IMR-90 (cell line): ENCODE data around the gene COMMD1. TPM values are rescaled to one million over a fixed set of nuclear protein-coding genes. Genes with fewer than 3 reads are reported as not detected.

Source experiments
- ATAC-seq: fragments of 200-7000 bp; cut with Tn5 transposase; 2 replicates; pipeline ENCODE4 v1.9.1; 2020; ENCODE audit warnings: low read depth, mild to moderate bottlenecking, moderate library complexity
- BruUV-seq: library from RNA; stranded (reverse); fragments of 400-500 nt; replicated peaks from 2 replicates; lab custom pipeline; 2021; lab: Mats Ljungman, UMichigan
- CTCF ChIA-PET: fragments of 300-600 bp; formaldehyde crosslinking; extraction: SDS; loops from one replicate; lab custom pipeline; 2021; ENCODE audit warnings: antibody characterized with exemption; lab: Yijun Ruan, JAX
- POLR2A ChIA-PET: fragments of 300-600 bp; sonication (Branson Sonifier 250); formaldehyde crosslinking; loops from one replicate; lab custom pipeline; 2022; ENCODE audit warnings: antibody characterized with exemption; ENCODE audit not compliant: unreplicated experiment; lab: Charles Lee
- DNase-seq: peaks from one replicate; pipeline ENCODE4 v3.0.0; 2013
- H2AFZ ChIP-seq: replicated peaks from 2 replicates; pipeline ENCODE3; 2013; ENCODE audit warnings: low read length, mild to moderate bottlenecking; ENCODE audit not compliant: poor library complexity
- H2AK5ac ChIP-seq: 2 replicates; pipeline ENCODE4 v1.6.1; 2013; ENCODE audit warnings: low read depth, low read length, inconsistent platforms
- H2AK9ac ChIP-seq: replicated peaks from 2 replicates; pipeline ENCODE3; 2013; ENCODE audit warnings: mild to moderate bottlenecking, low read depth, low read length, moderate library complexity; ENCODE audit not compliant: poor library complexity
- H2BK120ac ChIP-seq: 2 replicates; pipeline ENCODE4 v1.6.1; 2013; ENCODE audit warnings: low read depth, low read length, inconsistent platforms
- H2BK15ac ChIP-seq: 3 replicates; pipeline ENCODE4 v1.6.1; 2013; ENCODE audit warnings: low read depth, low read length, inconsistent platforms
- H2BK20ac ChIP-seq: 2 replicates; pipeline ENCODE4 v1.6.1; 2013; ENCODE audit warnings: low read depth, mild to moderate bottlenecking, inconsistent platforms, low read length, moderate library complexity
- H2BK5ac ChIP-seq: 2 replicates; pipeline ENCODE4 v1.6.1; 2013; ENCODE audit warnings: mild to moderate bottlenecking, low read depth, low read length, inconsistent platforms; ENCODE audit not compliant: poor library complexity, severe bottlenecking
- H3K14ac ChIP-seq: replicated peaks from 2 replicates; pipeline ENCODE4 v1.6.1; 2013; ENCODE audit warnings: low read depth, low read length, inconsistent platforms
- H3K18ac ChIP-seq: 2 replicates; pipeline ENCODE4 v1.6.1; 2013; ENCODE audit warnings: low read depth, low read length, control low read depth
- H3K23ac ChIP-seq: 2 replicates; pipeline ENCODE4 v1.6.1; 2013; ENCODE audit warnings: low read depth, low read length, inconsistent platforms
- H3K27ac ChIP-seq: 2 replicates; pipeline ENCODE4 v1.5.1; 2013; ENCODE audit warnings: mild to moderate bottlenecking, control low read depth, low read length; ENCODE audit not compliant: insufficient read depth
- H3K27me3 ChIP-seq: 2 replicates; pipeline ENCODE4 v1.6.1; 2013; ENCODE audit warnings: low read length; ENCODE audit not compliant: control insufficient read depth, insufficient read depth
- H3K36me3 ChIP-seq: 2 replicates; pipeline ENCODE4 v1.6.1; 2013; ENCODE audit warnings: low read length, mixed read lengths; ENCODE audit not compliant: control insufficient read depth, insufficient read depth
- H3K4ac ChIP-seq: 2 replicates; pipeline ENCODE4 v1.6.1; 2013; ENCODE audit warnings: low read depth, low read length, inconsistent platforms
- H3K4me1 ChIP-seq: 2 replicates; pipeline ENCODE4 v1.6.1; 2013; ENCODE audit warnings: low read length, mixed read lengths; ENCODE audit not compliant: control insufficient read depth, insufficient read depth
- H3K4me2 ChIP-seq: 2 replicates; pipeline ENCODE4 v1.6.1; 2013; ENCODE audit warnings: low read depth, mild to moderate bottlenecking, control low read depth, low read length, moderate library complexity
- H3K4me3 ChIP-seq: 2 replicates; pipeline ENCODE4 v1.5.1; 2013; ENCODE audit warnings: low read depth, mild to moderate bottlenecking, control low read depth, low read length, moderate library complexity; ENCODE audit not compliant: insufficient read depth
- H3K56ac ChIP-seq: 2 replicates; pipeline ENCODE4 v1.6.1; 2013; ENCODE audit warnings: low read length, inconsistent platforms; ENCODE audit not compliant: insufficient read depth; ENCODE audit errors: extremely low read depth
- H3K79me1 ChIP-seq, 2 experiments: 2 replicates each; pipeline ENCODE4 v1.6.1; 2013; ENCODE audit warnings: low read length in 2 of 2, inconsistent platforms in 1 of 2, low read depth in 1 of 2
- H3K9ac ChIP-seq: 2 replicates; pipeline ENCODE4 v1.6.1; 2013; ENCODE audit warnings: low read depth, low read length, control low read depth
- H3K9me1 ChIP-seq: 2 replicates; pipeline ENCODE4 v1.6.1; 2013; ENCODE audit warnings: low read length, inconsistent platforms; ENCODE audit not compliant: insufficient read depth
- H3K9me3 ChIP-seq: 2 replicates; pipeline ENCODE4 v1.6.1; 2013; ENCODE audit warnings: low read length; ENCODE audit not compliant: control insufficient read depth, insufficient read depth
- H4K20me1 ChIP-seq: 2 replicates; pipeline ENCODE4 v1.6.1; 2013; ENCODE audit warnings: low read length, inconsistent platforms; ENCODE audit not compliant: insufficient read depth
- H4K5ac ChIP-seq: 2 replicates; pipeline ENCODE4 v1.6.1; 2013; ENCODE audit warnings: mild to moderate bottlenecking, low read depth, low read length, control low read depth
- H4K8ac ChIP-seq, 2 experiments: 2 replicates each; pipeline ENCODE4 v1.6.1; 2013; ENCODE audit warnings: low read depth in 2 of 2, low read length in 2 of 2, control low read depth in 1 of 2, inconsistent platforms in 1 of 2
- H4K91ac ChIP-seq: 2 replicates; pipeline ENCODE4 v1.6.1; 2013; ENCODE audit warnings: low read depth, low read length, inconsistent platforms; ENCODE audit not compliant: insufficient read depth
- BHLHE40 ChIP-seq: fragments of 150-350 bp; IDR thresholded peaks from 2 replicates; pipeline ENCODE4 v1.6.1; 2016; ENCODE audit warnings: mild to moderate bottlenecking, low read depth, low read length
- CEBPB ChIP-seq: IDR thresholded peaks from 2 replicates; pipeline ENCODE4 v1.6.1; 2012; ENCODE audit warnings: low read depth, low read length, improper control_type of control experiment
- CTCF ChIP-seq: conservative IDR thresholded peaks from 2 replicates; pipeline ENCODE4 v1.5.1; 2012; ENCODE audit warnings: mild to moderate bottlenecking, low read depth, low read length, improper control_type of control experiment
- ELK1 ChIP-seq: fragments of 150-350 bp; IDR thresholded peaks from 2 replicates; pipeline ENCODE4 v1.6.1; 2016; ENCODE audit warnings: low read depth, mild to moderate bottlenecking, low read length, moderate library complexity, borderline replicate concordance
- FOS ChIP-seq: fragments of 150-350 bp; IDR thresholded peaks from 2 replicates; pipeline ENCODE4 v1.6.1; 2016; ENCODE audit warnings: low read depth, low read length
- MAZ ChIP-seq: IDR thresholded peaks from 2 replicates; pipeline ENCODE4 v1.6.1; 2012; ENCODE audit warnings: low read depth, mild to moderate bottlenecking, low read length, improper control_type of control experiment, moderate library complexity, borderline replicate concordance
- RFX5 ChIP-seq: IDR thresholded peaks from 2 replicates; pipeline ENCODE4 v1.8.0; 2012; ENCODE audit warnings: low read depth, mild to moderate bottlenecking, low read length, moderate library complexity
- SMC3 ChIP-seq: fragments of 150-350 bp; IDR thresholded peaks from 2 replicates; pipeline ENCODE4 v1.6.1; 2016; ENCODE audit warnings: low read depth, mild to moderate bottlenecking, antibody characterized with exemption, low read length, moderate library complexity
- USF2 ChIP-seq: fragments of 150-350 bp; IDR thresholded peaks from 2 replicates; pipeline ENCODE4 v1.6.1; 2017; ENCODE audit warnings: mild to moderate bottlenecking, antibody characterized with exemption, low read length, low read depth
- WGBS, 2 experiments: methylation state at CpG; one replicate each; pipeline versions ENCODE4 v1.1.5 to v1.1.7; 2013; ENCODE audit warnings: missing lambda C conversion rate in 2 of 2; ENCODE audit not compliant: insufficient read length in 1 of 2; ENCODE audit errors: extremely low coverage in 2 of 2; 5-methylcytosine and 5-hydroxymethylcytosine counted together
- dilution Hi-C: fragments of 300-500 bp; cut with HindIII; formaldehyde crosslinking; loops from one replicate; pipeline ENCODE4 v1.14.3; 2018; ENCODE audit warnings: low sequenced_read_pairs; ENCODE audit not compliant: unreplicated experiment
- in situ Hi-C: fragments of 300-500 bp; cut with MboI; formaldehyde crosslinking; loops from 3 replicates; pipeline ENCODE4 v1.14.3; 2019; ENCODE audit warnings: low sequenced_read_pairs, inconsistent platforms, mixed read lengths
- intact Hi-C: fragments of 100-400 bp; cut with micrococcal nuclease; formaldehyde crosslinking; loops from 2 replicates; pipeline ENCODE4 v1.10.0; 2022
- polyA plus RNA-seq, 3 experiments: library from polyadenylated mRNA; depleted of rRNA; stranded (reverse); fragments of >200 nt; gene quantifications; 2 replicates each; pipeline ENCODE4 v1.2.3, GENCODE V29; 2012; ENCODE audit warnings: low replicate concordance in 1 of 3
- total RNA-seq: library from RNA; depleted of rRNA; stranded (reverse); fragments of >200 nt; gene quantifications from 2 replicates; pipeline ENCODE4 v1.2.3, GENCODE V29; 2012

COMMD1 gene
- total and polyA plus RNA-seq, 2 of the 4 experiments (the other 2 are of a cell fraction), result 42.8 to 60.4 TPM

- TF ChIP-seq USF2, result no peak
These were observed 83.2 kb downstream of the COMMD1 start (continued) for GRCh38 chr2:61988462-61989366.

GRCh38 chr2:61993422-61994024 lies 88.0 kb downstream of the COMMD1 start:
- WGBS, 2 experiments, result 17% methylated on average over 1 of the region's 3 CpGs; no CpG with 5 or more reads in 1 of the 2 experiments
- ATAC-seq, result peak; percentile 81
- no TSS peak for BruUV-seq
- no peak for TF ChIP-seq BHLHE40
- peak; percentile 69 for TF ChIP-seq SMC3
- no peak for TF ChIP-seq MAZ
- no peak for TF ChIP-seq FOS
- TF ChIP-seq CEBPB, result no peak
- peak; percentile 77 for TF ChIP-seq CTCF
- TF ChIP-seq ELK1, result no peak
- TF ChIP-seq RFX5, result no peak

More at GRCh38 chr2:61993422-61994024, 88.0 kb downstream of the COMMD1 start:
- H3K18ac ChIP-seq, result no peak overlapping the region
- ChIA-PET CTCF (interaction anchor here (0.6 to 1.5 kb wide), 5 partner anchors 16 to 418 kb away, joined by 3 to 5 read pairs (median 3); no protein-coding TSS in a partner anchor), POLR2A (interaction anchor here (0.5 kb wide), 1 partner anchor 23 kb away, joined by 10 read pairs; no protein-coding TSS in a partner anchor)
- no peak overlapping the region for H3K4ac ChIP-seq
- H4K91ac ChIP-seq, result no peak overlapping the region
- peaks cover 5 to 22% of the 10 kb centered on the region in 2 experiments; a peak in 2 of 4 replicates for H3K79me1 ChIP-seq
- H3K9me3 ChIP-seq, result peaks cover under 1% of the 10 kb centered on the region; the same call in 1 of the 2 replicates
- H3K9me1 ChIP-seq, result no peaks in the 10 kb centered on the region
- H3K27me3 ChIP-seq, result no peaks in the 10 kb centered on the region
- H2BK15ac ChIP-seq, result no peak overlapping the region
- no peak overlapping the region for H2BK20ac ChIP-seq
- in situ Hi-C loops (loop anchor here (25.0 kb wide), 1 partner anchor 769 kb away; no protein-coding TSS in a partner anchor), intact Hi-C loops (loop anchor here (1.0 to 5.0 kb wide), 3 partner anchors 75 to 784 kb away; no protein-coding TSS in a partner anchor), dilution Hi-C loops (no loop called here)
- H4K8ac ChIP-seq, result no peak overlapping the region
- no peak overlapping the region for H2AK5ac ChIP-seq
- no peak overlapping the region for H3K9ac ChIP-seq
- H2AK9ac ChIP-seq, result no peak overlapping the region
- H3K36me3 ChIP-seq, result no peaks in the 10 kb centered on the region
- no peak overlapping the region for H3K23ac ChIP-seq
- H3K56ac ChIP-seq, result no peak overlapping the region
- no peak overlapping the region for H2BK120ac ChIP-seq
- H4K20me1 ChIP-seq, result no peaks in the 10 kb centered on the region
- no peak overlapping the region for H2AFZ ChIP-seq
- no peak overlapping the region for H3K27ac ChIP-seq
- no peak overlapping the region for H3K4me3 ChIP-seq
- H4K5ac ChIP-seq, result no peak overlapping the region
- no peak overlapping the region for H3K4me2 ChIP-seq
- no peak overlapping the region for H2BK5ac ChIP-seq
- peak; percentile 62 for DNase-seq
- H3K4me1 ChIP-seq, result no peaks in the 10 kb centered on the region
- no peak overlapping the region for H3K14ac ChIP-seq
